Prostate gland (tissue), 2 donors: Measurements from ENCODE around the gene ABLIM3.

Experiments
- CTCF ChIP-seq, 4 experiments: fragments of 200-600 bp in 2 of 4; fragments of 450-650 bp in 2 of 4; sonication (generic) in 2 of 4; IDR thresholded peaks; 1 replicate in 3 of 4; 2 replicates in 1 of 4; pipeline ENCODE4 v1.5.1; 2016 to 2019; ENCODE audit warnings: antibody characterized with exemption in 4 of 4, mild to moderate bottlenecking in 2 of 4, moderate library complexity in 2 of 4
- POLR2A ChIP-seq: fragments of 450-650 bp; IDR thresholded peaks from one replicate; pipeline ENCODE4 v1.6.1; 2016; ENCODE audit warnings: antibody characterized with exemption, mild to moderate bottlenecking
- POLR2AphosphoS5 ChIP-seq: sonication (generic); formaldehyde crosslinking; IDR thresholded peaks from one replicate; pipeline ENCODE4 v1.6.1; 2017; ENCODE audit warnings: antibody characterized with exemption

- TF ChIP-seq CTCF (IDR thresholded peaks at IDR 0.05) = no peak
- no peak for TF ChIP-seq POLR2AphosphoS5
- TF ChIP-seq POLR2A = no peak
These were observed 98.6 kb downstream of the ABLIM3 start for GRCh38 chr5:149239917-149240316.
